Hepatocyte (in vitro differentiated cells): ENCODE measurements around the gene MED9.

Experiments
- CTCF ChIP-seq: fragments of 200-600 bp; sonication (generic); IDR thresholded peaks from 2 replicates; pipeline ENCODE4 v1.5.1; 2016; ENCODE audit warnings: antibody characterized with exemption, mild to moderate bottlenecking; ENCODE audit not compliant: poor library complexity
- EZH2 ChIP-seq: fragments of 200-600 bp; sonication (generic); IDR thresholded peaks from 2 replicates; pipeline ENCODE4 v1.6.1; 2016; ENCODE audit warnings: antibody characterized with exemption, mild to moderate bottlenecking, borderline replicate concordance
- EZH2phosphoT487 ChIP-seq: fragments of 200-600 bp; sonication (generic); IDR thresholded peaks from one replicate; pipeline ENCODE4 v1.6.1; 2018; ENCODE audit warnings: antibody characterized with exemption, mild to moderate bottlenecking, low read depth, moderate library complexity; ENCODE audit not compliant: unreplicated experiment, severe bottlenecking

GRCh38 chr17:17491031-17491471 lies 14.3 kb downstream of the MED9 start:
- no peak for TF ChIP-seq CTCF
- no peak for TF ChIP-seq EZH2phosphoT487
- TF ChIP-seq EZH2: no peak
